Endodermal cell (in vitro differentiated cells): Measurements from ENCODE around the gene C2CD4B. TPM values are rescaled to one million over a fixed set of nuclear protein-coding genes. Genes with fewer than 3 reads are reported as not detected.

Experiments used
- DNase-seq: peaks from one replicate; pipeline ENCODE4 v3.0.0-alpha.2; 2017
- H3K27ac ChIP-seq: 2 replicates; pipeline ENCODE4 v1.5.1; 2013; ENCODE audit warnings: mild to moderate bottlenecking, low read depth, low read length, moderate library complexity
- H3K27me3 ChIP-seq: 2 replicates; pipeline ENCODE4 v1.6.1; 2013; ENCODE audit warnings: mild to moderate bottlenecking, low read length, moderate library complexity; ENCODE audit not compliant: insufficient read depth, control insufficient read depth, poor library complexity, severe bottlenecking
- H3K36me3 ChIP-seq: 2 replicates; pipeline ENCODE4 v1.7.0; 2013; ENCODE audit warnings: mild to moderate bottlenecking, low read length, moderate library complexity; ENCODE audit not compliant: control insufficient read depth, insufficient read depth
- H3K4me1 ChIP-seq: one replicate; pipeline ENCODE4 v1.7.0; 2013; ENCODE audit warnings: low read length; ENCODE audit not compliant: control insufficient read depth, insufficient read depth
- H3K4me3 ChIP-seq: 2 replicates; pipeline ENCODE4 v1.5.1; 2013; ENCODE audit warnings: mild to moderate bottlenecking, low read length, moderate library complexity
- H3K9ac ChIP-seq: 2 replicates; pipeline ENCODE4 v1.6.1; 2013; ENCODE audit warnings: mild to moderate bottlenecking, low read length, moderate library complexity; ENCODE audit not compliant: poor library complexity, severe bottlenecking; ENCODE audit errors: extremely low read depth
- H3K9me3 ChIP-seq: 2 replicates; pipeline ENCODE4 v1.6.1; 2013; ENCODE audit warnings: mild to moderate bottlenecking, low read length, moderate library complexity; ENCODE audit not compliant: control insufficient read depth
- H3K27ac Mint-ChIP-seq: 2 replicates; pipeline ENCODE4 v1.8.0; 2020; ENCODE audit warnings: mixed read lengths
- H3K27me3 Mint-ChIP-seq: 2 replicates; pipeline ENCODE4 v1.8.0; 2021; ENCODE audit warnings: mild to moderate bottlenecking, mixed read lengths; ENCODE audit not compliant: insufficient read depth
- H3K36me3 Mint-ChIP-seq: 2 replicates; pipeline ENCODE4 v1.8.0; 2020; ENCODE audit warnings: low read depth, mixed read lengths
- H3K4me1 Mint-ChIP-seq: 2 replicates; pipeline ENCODE4 v1.8.0; 2020; ENCODE audit warnings: mixed read lengths
- H3K4me3 Mint-ChIP-seq: 2 replicates; pipeline ENCODE4 v1.8.0; 2020; ENCODE audit warnings: mild to moderate bottlenecking, moderate library complexity, mixed read lengths
- H3K9me3 Mint-ChIP-seq: 2 replicates; pipeline ENCODE4 v1.8.0; 2020; ENCODE audit warnings: mild to moderate bottlenecking, mixed read lengths
- CTCF ChIP-seq: fragments of 200-600 bp; sonication (generic); conservative IDR thresholded peaks from 2 replicates; pipeline ENCODE4 v1.5.0; 2021; ENCODE audit warnings: antibody characterized with exemption, mild to moderate bottlenecking
- WGBS, 2 experiments: methylation state at CpG; one replicate each; pipeline versions ENCODE4 v1.1.5 to v1.1.7; 2013; ENCODE audit warnings: missing lambda C conversion rate in 2 of 2, mixed read lengths in 1 of 2; ENCODE audit not compliant: insufficient coverage in 1 of 2, insufficient read length in 1 of 2; 5-methylcytosine and 5-hydroxymethylcytosine counted together
- total RNA-seq, 2 donors: library from RNA; stranded (reverse); fragmentation: NEBNext Ultra II Directional in 1 of 2; extraction: Animal tissue kit (Norgen Biotek cat#: 25700) in 1 of 2; gene quantifications; 2 replicates in 1 of 2; 3 replicates in 1 of 2; pipeline ENCODE4 v1.2.1, GENCODE V29; 2021

The C2CD4B gene
- total RNA-seq, 2 donors from 2014 or later: 0.22 to 0.66 TPM

GRCh38 chr15:62209821-62210220 lies 44.7 kb upstream of the C2CD4B start:
- Histone ChIP-seq H3K4me3 (peak overlapping the region; percentile 66), H3K27me3 (no peaks in the 10 kb centered on the region), H3K36me3 (no peaks in the 10 kb centered on the region), H3K27ac (no peak overlapping the region), H3K4me1 (no peaks in the 10 kb centered on the region), H3K9ac (no peak overlapping the region), H3K9me3 (peaks cover 40% of the 10 kb centered on the region)
- peak; percentile 60 for DNase-seq
- H3K9me3 Mint-ChIP-seq: peaks cover 65% of the 10 kb centered on the region
- no peaks in the 10 kb centered on the region for H3K36me3 Mint-ChIP-seq
- no peak for TF ChIP-seq CTCF
- peak overlapping the region; percentile 90 for H3K27ac Mint-ChIP-seq
- H3K4me1 Mint-ChIP-seq: peaks cover 12% of the 10 kb centered on the region
- peak overlapping the region; percentile 29 for H3K4me3 Mint-ChIP-seq
- WGBS, 2 experiments: 90 to 92% methylated on average over 5 of the region's 5 CpGs
- H3K27me3 Mint-ChIP-seq: no peaks in the 10 kb centered on the region

- WGBS, 2 experiments: 83 to 100% methylated on average over 1 of the region's 1 CpG
- Histone ChIP-seq H3K4me3 (peak overlapping the region; percentile 66), H3K4me1 (no peaks in the 10 kb centered on the region), H3K36me3 (no peaks in the 10 kb centered on the region), H3K9me3 (peaks cover 40% of the 10 kb centered on the region), H3K9ac (no peak overlapping the region), H3K27ac (no peak overlapping the region), H3K27me3 (no peaks in the 10 kb centered on the region)
- H3K9me3 Mint-ChIP-seq: peaks cover 65% of the 10 kb centered on the region
- no peaks in the 10 kb centered on the region for H3K27me3 Mint-ChIP-seq
- H3K4me1 Mint-ChIP-seq: peaks cover 12% of the 10 kb centered on the region
- peak; percentile 85 for DNase-seq
- peak overlapping the region; percentile 29 for H3K4me3 Mint-ChIP-seq
- H3K27ac Mint-ChIP-seq: peak overlapping the region; percentile 90
- no peaks in the 10 kb centered on the region for H3K36me3 Mint-ChIP-seq
- no peak for TF ChIP-seq CTCF
Measured at GRCh38 chr15:62209322-62209721, 44.2 kb upstream of the C2CD4B start.

- TF ChIP-seq CTCF: no peak
- Histone ChIP-seq H3K4me1 (no peaks in the 10 kb centered on the region), H3K9me3 (peaks cover 40% of the 10 kb centered on the region), H3K4me3 (peak overlapping the region; percentile 66), H3K27ac (no peak overlapping the region), H3K9ac (no peak overlapping the region), H3K36me3 (no peaks in the 10 kb centered on the region), H3K27me3 (no peaks in the 10 kb centered on the region)
- no peaks in the 10 kb centered on the region for H3K27me3 Mint-ChIP-seq
- H3K36me3 Mint-ChIP-seq: no peaks in the 10 kb centered on the region
- H3K9me3 Mint-ChIP-seq: peaks cover 63% of the 10 kb centered on the region
- H3K27ac Mint-ChIP-seq: peak overlapping the region; percentile 90
- 84 to 95% methylated on average over 3 of the region's 3 CpGs for WGBS, 2 experiments
- H3K4me3 Mint-ChIP-seq: peak overlapping the region; percentile 29
- H3K4me1 Mint-ChIP-seq: peaks cover 12% of the 10 kb centered on the region
- no peak for DNase-seq
Measured at GRCh38 chr15:62208884-62209283, 43.8 kb upstream of the C2CD4B start.
